Measurements from ENCODE around the gene TBXAS1.

GRCh38 chr7:139791316-139791715 lies 37.7 kb upstream of the TBXAS1 start:
- TF ChIP-seq CTCF (conservative IDR thresholded peaks at IDR 0.05; ENCODE audit: low read length) = no peak
- no peak for TF ChIP-seq EZH2phosphoT487 (IDR thresholded peaks at IDR 0.05; ENCODE audit: borderline replicate concordance, low read depth, low read length)
